GM12864 (cell line): ENCODE data around the gene KDM4B.

ENCODE experiments used
- DNase-seq: peaks from one replicate; pipeline ENCODE4 v3.0.0-alpha.2; 2011; ENCODE audit warnings: low read depth
- H3K4me3 ChIP-seq: 2 replicates; pipeline ENCODE4 v1.5.1; 2011; ENCODE audit warnings: mild to moderate bottlenecking, low read depth, low read length, control low read depth
- CTCF ChIP-seq: IDR thresholded peaks from 2 replicates; pipeline ENCODE4 v1.5.1; 2011; ENCODE audit warnings: low read depth, mild to moderate bottlenecking, moderate library complexity, low read length, control low read depth, inconsistent platforms; ENCODE audit errors: missing control alignments

The KDM4B gene

GRCh38 chr19:5177745-5178450 lies 209.0 kb downstream of the KDM4B start:
- TF ChIP-seq CTCF, result no peak
- no peak for DNase-seq
- H3K4me3 ChIP-seq, result no peak overlapping the region

GRCh38 chr19:5178841-5179240 lies 209.9 kb downstream of the KDM4B start:
- no peak for TF ChIP-seq CTCF

GRCh38 chr19:5179256-5179655 lies 210.3 kb downstream of the KDM4B start:
- TF ChIP-seq CTCF, result no peak
- DNase-seq, result no peak
- H3K4me3 ChIP-seq, result no peak overlapping the region

More at GRCh38 chr19:5178841-5179240, 209.9 kb downstream of the KDM4B start:
- DNase-seq, result no peak
- no peak overlapping the region for H3K4me3 ChIP-seq

GRCh38 chr19:5181329-5181728 lies 212.4 kb downstream of the KDM4B start:
- no peak for DNase-seq
- H3K4me3 ChIP-seq, result no peak overlapping the region
- TF ChIP-seq CTCF, result no peak

- DNase-seq, result no peak
- no peak for TF ChIP-seq CTCF
- no peak overlapping the region for H3K4me3 ChIP-seq
These were observed 213.8 kb downstream of the KDM4B start for GRCh38 chr19:5182751-5183150.

GRCh38 chr19:5183616-5184015 lies 214.7 kb downstream of the KDM4B start:
- DNase-seq, result no peak
- TF ChIP-seq CTCF, result no peak
- no peak overlapping the region for H3K4me3 ChIP-seq

- no peak for DNase-seq
- TF ChIP-seq CTCF, result no peak
- no peak overlapping the region for H3K4me3 ChIP-seq
These were observed 216.0 kb downstream of the KDM4B start for GRCh38 chr19:5184930-5185329.
